MCF 10A (cell line): Measurements from ENCODE around the gene ARFGAP1. TPM values are rescaled to one million over a fixed set of nuclear protein-coding genes. Genes with fewer than 3 reads are reported as not detected.

Experiments used
- BruUV-seq: library from RNA; stranded (reverse); fragments of 400-500 nt; replicated peaks from 2 replicates; lab custom pipeline; 2021; lab: Mats Ljungman, UMichigan
- CTCF ChIA-PET: fragments of 300-600 bp; sonication (Branson Sonifier 250); formaldehyde crosslinking; extraction: SDS; loops from one replicate; lab custom pipeline; 2021; ENCODE audit warnings: antibody characterized with exemption, inconsistent platforms; lab: Yijun Ruan, JAX
- POLR2A ChIA-PET: fragments of 300-600, 350-650 bp; sonication (Branson Sonifier 250); formaldehyde crosslinking; extraction: SDS; loops from one replicate; lab custom pipeline; 2020; ENCODE audit warnings: antibody characterized with exemption, inconsistent platforms; lab: Yijun Ruan, JAX
- DNase-seq: peaks from one replicate; pipeline ENCODE4 v3.0.0-alpha.2; 2018; ENCODE audit not compliant: unreplicated experiment
- H3K27ac Mint-ChIP-seq: one replicate; pipeline ENCODE4 v1.8.0; 2022; ENCODE audit warnings: mild to moderate bottlenecking, low read depth, mixed read lengths; ENCODE audit not compliant: unreplicated experiment
- H3K27me3 Mint-ChIP-seq: one replicate; pipeline ENCODE4 v1.8.0; 2022; ENCODE audit warnings: mixed read lengths; ENCODE audit not compliant: insufficient read depth, unreplicated experiment
- H3K36me3 Mint-ChIP-seq: one replicate; pipeline ENCODE4 v1.8.0; 2022; ENCODE audit warnings: mild to moderate bottlenecking, moderate library complexity, mixed read lengths; ENCODE audit not compliant: insufficient read depth, unreplicated experiment
- H3K4me1 Mint-ChIP-seq: one replicate; pipeline ENCODE4 v1.8.0; 2022; ENCODE audit warnings: mixed read lengths; ENCODE audit not compliant: insufficient read depth, unreplicated experiment
- H3K4me3 Mint-ChIP-seq: one replicate; pipeline ENCODE4 v1.8.0; 2022; ENCODE audit warnings: mild to moderate bottlenecking, moderate library complexity, mixed read lengths; ENCODE audit not compliant: unreplicated experiment
- H3K9me3 Mint-ChIP-seq: one replicate; pipeline ENCODE4 v1.8.0; 2022; ENCODE audit warnings: mixed read lengths; ENCODE audit not compliant: unreplicated experiment
- intact Hi-C: fragments of 100-400 bp; cut with micrococcal nuclease; formaldehyde crosslinking; loops from 2 replicates; pipeline ENCODE4 v1.14.1; 2022
- total RNA-seq: library from RNA; stranded (reverse); gene quantifications from 2 replicates; pipeline ENCODE4 v1.2.3, GENCODE V29; 2022
- TF ChIP-seq, protein P1 (sequence below): fragments of 200-600 bp; IDR thresholded peaks from one replicate; pipeline ENCODE4 v1.8.0; 2022; ENCODE audit warnings: antibody characterized with exemption, mild to moderate bottlenecking; ENCODE audit not compliant: unreplicated experiment

The ARFGAP1 gene
- total RNA-seq, 1 experiment from 2014 or later, result 93.6 TPM

DNA sequence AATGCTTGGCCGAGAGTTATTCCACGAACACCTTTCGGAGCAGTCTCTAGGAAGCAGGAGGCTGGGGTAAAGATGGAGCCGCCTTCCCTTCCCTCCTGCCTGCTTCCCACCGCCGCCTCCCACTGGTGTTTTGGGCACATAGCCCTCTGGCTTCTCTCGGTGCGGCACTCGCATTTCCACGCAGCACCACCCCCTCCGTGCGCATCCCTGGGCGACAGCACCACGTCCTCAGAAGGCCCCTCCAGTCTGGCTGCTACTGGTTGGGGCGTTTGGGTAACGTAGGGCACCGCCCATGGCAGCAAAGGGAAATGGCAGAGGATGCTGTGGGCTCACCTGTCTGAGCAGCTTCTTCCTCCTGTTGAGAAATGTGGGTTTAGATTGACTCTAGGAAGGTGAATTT is 22.8 kb downstream of the ARFGAP1 start:
- no peak overlapping the region for H3K27ac Mint-ChIP-seq

DNA sequence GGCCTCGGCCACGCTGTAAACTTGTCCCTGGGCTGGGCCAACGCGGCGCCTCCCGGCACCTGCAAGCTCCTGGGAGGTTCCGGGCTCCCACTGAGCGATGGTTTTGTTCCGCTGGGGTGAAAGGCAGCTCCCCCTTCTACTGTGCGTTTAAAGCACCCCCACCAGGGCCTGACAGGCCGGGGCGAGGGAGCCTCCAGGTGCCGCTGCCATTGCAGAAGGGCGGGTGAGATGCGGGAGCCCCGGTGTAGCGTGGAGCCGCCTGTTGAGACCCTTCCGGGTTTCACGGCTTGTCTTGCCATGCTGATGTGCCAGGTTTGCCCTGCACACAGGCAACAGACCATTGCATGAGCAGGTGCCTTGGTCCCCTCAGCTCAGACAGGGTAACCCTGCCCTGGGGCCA is 23.2 kb downstream of the ARFGAP1 start:
- no TSS peak for BruUV-seq
- Mint-ChIP-seq H3K9me3 (no peaks in the 10 kb centered on the region), H3K27me3 (peaks cover 36% of the 10 kb centered on the region), H3K4me1 (no peaks in the 10 kb centered on the region), H3K27ac (no peak overlapping the region), H3K4me3 (no peak overlapping the region), H3K36me3 (no peaks in the 10 kb centered on the region)
- TF ChIP-seq, protein P1, sequence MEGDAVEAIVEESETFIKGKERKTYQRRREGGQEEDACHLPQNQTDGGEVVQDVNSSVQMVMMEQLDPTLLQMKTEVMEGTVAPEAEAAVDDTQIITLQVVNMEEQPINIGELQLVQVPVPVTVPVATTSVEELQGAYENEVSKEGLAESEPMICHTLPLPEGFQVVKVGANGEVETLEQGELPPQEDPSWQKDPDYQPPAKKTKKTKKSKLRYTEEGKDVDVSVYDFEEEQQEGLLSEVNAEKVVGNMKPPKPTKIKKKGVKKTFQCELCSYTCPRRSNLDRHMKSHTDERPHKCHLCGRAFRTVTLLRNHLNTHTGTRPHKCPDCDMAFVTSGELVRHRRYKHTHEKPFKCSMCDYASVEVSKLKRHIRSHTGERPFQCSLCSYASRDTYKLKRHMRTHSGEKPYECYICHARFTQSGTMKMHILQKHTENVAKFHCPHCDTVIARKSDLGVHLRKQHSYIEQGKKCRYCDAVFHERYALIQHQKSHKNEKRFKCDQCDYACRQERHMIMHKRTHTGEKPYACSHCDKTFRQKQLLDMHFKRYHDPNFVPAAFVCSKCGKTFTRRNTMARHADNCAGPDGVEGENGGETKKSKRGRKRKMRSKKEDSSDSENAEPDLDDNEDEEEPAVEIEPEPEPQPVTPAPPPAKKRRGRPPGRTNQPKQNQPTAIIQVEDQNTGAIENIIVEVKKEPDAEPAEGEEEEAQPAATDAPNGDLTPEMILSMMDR, result no peak
- ChIA-PET CTCF (interaction anchor here (0.7 to 2.8 kb wide), 6 partner anchors 14 to 240 kb away, joined by 3 to 11 read pairs (median 6); no protein-coding TSS in a partner anchor), POLR2A (no interaction called here)
- intact Hi-C loops, result no loop called here
- DNase-seq, result no peak

More for the DNA sequence above, 22.8 kb downstream of the ARFGAP1 start:
- intact Hi-C loops, result no loop called here
- no peak overlapping the region for H3K4me3 Mint-ChIP-seq
- ChIA-PET CTCF (interaction anchor here (0.5 to 2.8 kb wide), 8 partner anchors 11 to 325 kb away, joined by 3 to 11 read pairs (median 4); no protein-coding TSS in a partner anchor), POLR2A (interaction anchor here (0.7 kb wide), 1 partner anchor 343 kb away, joined by 3 read pairs; the partner anchor contains the start of gene SLC17A9)
- H3K27me3 Mint-ChIP-seq, result peaks cover 31% of the 10 kb centered on the region
- no peaks in the 10 kb centered on the region for H3K9me3 Mint-ChIP-seq
- TF ChIP-seq, protein P1, result no peak
- no peaks in the 10 kb centered on the region for H3K4me1 Mint-ChIP-seq
- H3K36me3 Mint-ChIP-seq, result peaks cover 2% of the 10 kb centered on the region
- BruUV-seq, result no TSS peak
- DNase-seq, result no peak

DNA sequence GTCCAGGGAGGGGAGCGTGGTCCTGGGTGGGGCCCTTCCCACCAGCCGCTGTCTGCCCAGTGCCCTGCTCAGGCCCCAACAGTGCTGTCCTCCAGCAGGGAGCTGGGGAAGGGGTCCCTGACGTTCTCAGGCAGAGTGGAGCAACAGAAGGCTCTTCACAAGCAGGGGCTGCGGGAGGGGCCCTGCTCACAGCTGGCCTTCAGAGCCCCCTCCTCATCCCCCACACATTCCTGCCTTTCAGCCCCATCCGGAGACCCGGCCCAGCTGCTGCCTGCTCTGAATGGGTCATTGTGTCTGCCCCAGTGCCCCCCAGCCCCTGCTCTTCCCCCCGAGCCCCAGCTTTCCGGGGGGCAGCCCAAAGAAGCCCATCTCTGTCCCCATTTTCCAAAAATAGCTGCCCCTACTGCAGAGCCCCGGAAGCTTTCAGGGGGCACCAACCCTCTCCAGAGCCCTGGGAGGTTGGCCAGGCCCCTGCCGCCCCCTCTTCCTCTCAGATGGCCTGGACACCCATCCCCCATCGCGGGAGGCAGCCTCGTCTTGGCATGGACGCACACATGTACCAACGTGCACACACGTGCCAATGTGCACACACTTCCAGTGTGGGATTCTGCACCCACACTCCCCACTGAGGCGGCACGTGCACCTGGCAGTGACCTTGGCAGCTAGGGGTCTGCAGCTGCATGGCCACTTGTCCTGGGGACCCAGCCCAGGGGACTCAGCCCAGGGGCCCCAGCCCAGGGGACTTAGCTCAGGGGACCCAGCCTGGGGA is 24.1 kb downstream of the ARFGAP1 start:
- TF ChIP-seq, protein P1, result no peak

DNA sequence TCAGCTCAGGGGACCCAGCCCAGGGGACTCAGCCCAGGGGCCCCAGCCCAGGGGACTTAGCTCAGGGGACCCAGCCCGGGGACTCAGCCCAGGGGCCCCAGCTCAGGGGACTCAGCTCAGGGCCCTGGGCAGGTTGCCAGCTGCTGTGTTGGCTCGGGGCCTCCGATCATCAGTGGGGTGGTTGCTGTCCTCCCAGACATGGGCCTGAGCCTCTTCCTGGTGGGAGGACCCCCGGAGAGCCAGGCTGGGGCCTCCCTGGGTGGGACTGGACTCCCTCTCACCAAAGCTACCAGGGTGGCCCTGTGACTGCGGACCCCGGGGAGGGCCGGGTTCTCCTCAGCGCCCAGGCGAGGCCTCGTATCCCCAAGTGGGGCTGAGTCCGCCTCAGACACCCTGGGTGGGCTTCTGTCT is 24.8 kb downstream of the ARFGAP1 start:
- Mint-ChIP-seq H3K4me1 (no peaks in the 10 kb centered on the region), H3K4me3 (no peak overlapping the region), H3K27ac (no peak overlapping the region), H3K9me3 (peaks cover 8% of the 10 kb centered on the region), H3K36me3 (no peaks in the 10 kb centered on the region), H3K27me3 (peaks cover 51% of the 10 kb centered on the region)
- no TSS peak for BruUV-seq
- DNase-seq, result no peak
- ChIA-PET CTCF (interaction anchor here (0.7 to 2.8 kb wide), 3 partner anchors 12 to 766 kb away, joined by 3 to 7 read pairs (median 4); no protein-coding TSS in a partner anchor), POLR2A (no interaction called here)
- TF ChIP-seq, protein P1, result no peak
- intact Hi-C loops, result no loop called here

More for the DNA sequence above, 24.1 kb downstream of the ARFGAP1 start:
- Mint-ChIP-seq H3K27me3 (peaks cover 44% of the 10 kb centered on the region), H3K4me3 (no peak overlapping the region), H3K9me3 (peaks cover 5% of the 10 kb centered on the region), H3K4me1 (no peaks in the 10 kb centered on the region), H3K36me3 (no peaks in the 10 kb centered on the region), H3K27ac (no peak overlapping the region)
- CTCF ChIA-PET, result interaction anchor here (0.7 to 2.8 kb wide), 5 partner anchors 13 to 766 kb away, joined by 3 to 7 read pairs (median 4); no protein-coding TSS in a partner anchor
- no peak for DNase-seq
- intact Hi-C loops, result no loop called here
- POLR2A ChIA-PET, result no interaction called here
- BruUV-seq, result no TSS peak
